ENCODE results near the gene SOCS6. TPM values are rescaled to one million over a fixed set of nuclear protein-coding genes. Genes with fewer than 3 reads are reported as not detected.

Gene SOCS6
- total RNA-seq, 1 experiment from 2014 or later, result 53.4 TPM

- H3K36me3 ChIP-seq (ENCODE audit: control insufficient read depth in 1 of 2, insufficient read depth in 2 of 2, low read length in 2 of 2), result no peaks in the 10 kb centered on the region
- H3K4me1 ChIP-seq (ENCODE audit: control insufficient read depth in 1 of 2, insufficient read depth in 2 of 2, low read length in 2 of 2), result peaks cover 91 to 100% of the 10 kb centered on the region in 2 experiments
- ChIA-PET CTCF (no interaction called here), RAD21 (ENCODE audit: low non-redundant PET in 1 of 2, low total read pairs in 2 of 2, uncharacterized antibody in 2 of 2, unreplicated experiment in 2 of 2) (no interaction called here), POLR2A (interaction anchor here (1.0 to 1.5 kb wide), 4 partner anchors 9 to 67 kb away, joined by 3 to 5 read pairs (median 3); no protein-coding TSS in a partner anchor)
- H3K9me3 ChIP-seq (ENCODE audit: control insufficient read depth in 1 of 2, insufficient read depth in 1 of 2, low read depth in 1 of 2, low read length in 2 of 2), result no peaks in the 10 kb centered on the region
- H3K27ac ChIP-seq (ENCODE audit: low read depth, low read length), result peak overlapping the region; percentile 97
- peak overlapping the region in 1 of 2 experiments; percentile 6; a peak in 1 of 4 replicates for H3K4me3 ChIP-seq (replicated peaks in 1 of 2; ENCODE audit: low read depth in 1 of 2, low read length in 2 of 2)
- TF ChIP-seq EZH2 (IDR thresholded peaks at IDR 0.05), result no peak
- TF ChIP-seq ZNF274 (IDR thresholded peaks at IDR 0.05; ENCODE audit: low read depth, low read length), result no peak
- TF ChIP-seq REST (IDR thresholded peaks at IDR 0.05; ENCODE audit: low read depth), result no peak
- no peak for TF ChIP-seq POLR2AphosphoS5 (IDR thresholded peaks at IDR 0.05; ENCODE audit: low read depth, low read length)
- no peak for TF ChIP-seq CBX3 (IDR thresholded peaks at IDR 0.05; ENCODE audit: low read depth)
- TF ChIP-seq FOSL1 (IDR thresholded peaks at IDR 0.05; ENCODE audit: low read depth), result no peak
- TF ChIP-seq JUND (IDR thresholded peaks at IDR 0.05), result no peak
- TF ChIP-seq MAX (IDR thresholded peaks at IDR 0.05), result no peak
- TF ChIP-seq CTCF (IDR thresholded peaks at IDR 0.05 in 2 of 3, conservative IDR thresholded peaks at IDR 0.05 in 1 of 3; ENCODE audit: borderline replicate concordance in 1 of 3, insufficient read depth in 1 of 3, low read depth in 2 of 3, low read length in 2 of 3), result no peak
- no peak for TF ChIP-seq SP1 (IDR thresholded peaks at IDR 0.05; ENCODE audit: low read depth)
- TF ChIP-seq POLR2A (IDR thresholded peaks at IDR 0.05; ENCODE audit: borderline replicate concordance, extremely low read depth, insufficient read depth, insufficient read length), result no peak
- TF ChIP-seq ZFX (IDR thresholded peaks at IDR 0.05), result no peak
- no peak for TF ChIP-seq EZH2phosphoT487 (IDR thresholded peaks at IDR 0.05; ENCODE audit: borderline replicate concordance)
- TF ChIP-seq SRF (IDR thresholded peaks at IDR 0.05; ENCODE audit: low read depth), result no peak
- TF ChIP-seq TCF7L2 (IDR thresholded peaks at IDR 0.05; ENCODE audit: borderline replicate concordance, extremely low read depth, insufficient read depth, insufficient read length), result no peak
- TF ChIP-seq EGR1 (IDR thresholded peaks at IDR 0.05; ENCODE audit: low read depth), result no peak
- TF ChIP-seq ZBTB33 (IDR thresholded peaks at IDR 0.05; ENCODE audit: extremely low read depth, insufficient replicate concordance, low read length), result no peak
- no peaks in the 10 kb centered on the region for H3K9me2 ChIP-seq (ENCODE audit: insufficient read depth)
- no peaks in the 10 kb centered on the region for H4K20me1 ChIP-seq (ENCODE audit: insufficient read depth)
- H3K79me2 ChIP-seq (ENCODE audit: insufficient read depth, low read length), result no peaks in the 10 kb centered on the region
- H3K9ac ChIP-seq (ENCODE audit: low read length), result peak overlapping the region; percentile 57
- no peak overlapping the region for H2AFZ ChIP-seq (ENCODE audit: low read depth, low read length, poor library complexity, severe bottlenecking)
- H3K4me2 ChIP-seq (ENCODE audit: low read length), result peak overlapping the region; percentile 59
- DNase-seq (ENCODE audit: low read depth, low spot score) (no peak), ATAC-seq (no peak)
- BruUV-seq (replicated peaks), result no TSS peak
- H3K27me3 ChIP-seq (ENCODE audit: insufficient read depth, low read length), result no peaks in the 10 kb centered on the region
- intact Hi-C loops (cut with micrococcal nuclease), result no loop called here
Observed at GRCh38 chr18:70366670-70367069, 77.8 kb downstream of the SOCS6 start.

All from HCT116 (cell line).